COLO829 (cell line): Measurements from ENCODE around the gene NCOA7.
A peak's percentile ranks its signal among the peaks of the same experiment; 100 is the strongest.
"Not testable (repeated sequence)": the region's sequence is repeated elsewhere in the genome, so short reads cannot be mapped to it uniquely, and the experiment has no call there.

Experiments used
- DNase-seq: peaks from one replicate; pipeline ENCODE4 v3.0.0; 2012; ENCODE audit warnings: low spot score

NCOA7 gene

DNA sequence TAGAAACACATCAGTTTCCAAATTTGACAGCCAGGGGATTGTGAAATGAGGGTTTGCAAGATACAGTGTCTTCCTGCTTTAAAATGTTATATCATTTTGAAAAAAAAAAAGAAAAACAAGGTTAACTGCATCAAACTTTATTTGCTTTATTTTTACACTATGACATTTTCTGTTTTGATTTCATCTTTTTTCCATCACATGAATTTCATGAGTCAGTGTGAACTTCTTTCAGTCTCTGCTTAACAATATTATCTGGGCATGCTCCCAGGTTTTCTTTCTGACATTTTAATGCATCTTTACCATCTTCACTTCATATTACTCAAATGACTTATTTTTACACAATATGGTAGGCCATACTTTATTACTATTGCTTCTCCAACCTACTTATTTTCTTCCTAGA lies 1.9 kb downstream of the NCOA7 start:
- DNase-seq = no peak

DNA sequence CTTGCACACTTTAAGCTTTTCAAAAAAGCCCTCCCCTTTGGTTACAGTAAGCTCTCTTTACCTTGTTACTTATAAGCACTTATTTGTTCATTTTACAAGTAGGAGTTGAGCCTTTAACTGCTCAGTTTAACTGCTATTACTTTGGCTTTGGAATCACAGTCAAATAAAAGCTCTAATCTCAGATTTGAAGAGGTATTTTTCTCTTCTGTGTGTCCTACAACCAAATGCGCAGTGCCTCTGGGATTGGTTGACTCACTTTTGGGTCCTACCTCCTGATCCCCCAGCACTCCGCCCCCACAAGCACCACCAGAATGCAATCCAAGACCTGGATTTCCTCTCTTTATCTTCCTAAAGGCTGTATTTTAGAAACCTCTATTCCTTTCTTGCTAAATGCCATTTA lies 2.5 kb downstream of the NCOA7 start:
- DNase-seq = no peak

DNA sequence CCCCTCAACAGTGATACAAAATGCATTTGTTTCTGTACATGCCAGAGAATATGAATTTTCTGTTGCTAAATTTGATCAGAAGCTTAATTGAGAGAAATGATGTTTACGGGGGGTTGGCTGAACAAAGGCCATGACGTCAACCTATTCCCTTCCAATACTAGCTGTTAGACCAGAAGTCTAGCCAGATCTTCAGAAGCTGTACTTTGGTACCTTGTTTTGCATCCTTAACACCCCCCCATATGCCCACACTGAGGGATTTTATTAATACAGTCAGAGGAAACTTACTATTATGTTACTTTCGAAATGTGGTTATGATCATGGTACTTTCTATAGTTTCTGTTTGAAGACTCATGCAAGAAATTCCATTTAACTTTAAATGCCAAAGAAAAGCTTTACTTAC lies 3.1 kb downstream of the NCOA7 start:
- DNase-seq = no peak

DNA sequence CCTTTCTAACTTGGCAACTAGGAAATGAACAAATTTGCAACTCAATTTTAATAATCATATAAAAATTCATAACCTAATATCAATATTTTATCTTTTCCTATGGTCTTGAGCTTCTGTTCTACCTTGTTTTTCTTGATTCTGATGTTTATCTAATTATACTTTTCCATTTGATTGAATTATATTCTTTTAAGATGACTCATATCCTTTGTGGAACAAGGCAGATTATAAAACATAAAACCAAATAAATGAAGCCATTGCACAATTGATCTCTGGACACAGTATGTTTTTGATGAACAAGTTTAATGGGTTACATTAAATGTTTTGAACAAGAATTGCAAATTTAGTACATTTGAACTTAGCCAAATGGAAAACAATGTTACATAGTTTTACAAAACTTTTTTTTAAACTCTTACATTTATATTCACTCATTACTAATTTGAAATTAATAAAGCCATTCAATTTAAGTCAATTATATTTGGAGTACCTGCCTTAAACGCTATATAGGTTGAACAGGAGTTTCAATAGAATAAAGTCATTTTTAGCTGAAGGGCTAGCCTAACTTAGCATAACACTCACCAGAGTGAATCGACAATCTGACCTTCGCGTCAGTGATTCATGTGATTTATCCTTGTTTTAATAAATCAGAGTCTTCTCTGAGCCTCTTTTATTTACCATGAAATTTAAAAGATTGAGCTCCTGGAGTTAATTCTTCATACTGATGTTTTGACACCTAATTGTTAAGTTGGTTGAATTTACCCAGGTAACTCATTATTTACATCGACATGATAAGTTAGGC lies 3.8 kb downstream of the NCOA7 start:
- DNase-seq = no peak

DNA sequence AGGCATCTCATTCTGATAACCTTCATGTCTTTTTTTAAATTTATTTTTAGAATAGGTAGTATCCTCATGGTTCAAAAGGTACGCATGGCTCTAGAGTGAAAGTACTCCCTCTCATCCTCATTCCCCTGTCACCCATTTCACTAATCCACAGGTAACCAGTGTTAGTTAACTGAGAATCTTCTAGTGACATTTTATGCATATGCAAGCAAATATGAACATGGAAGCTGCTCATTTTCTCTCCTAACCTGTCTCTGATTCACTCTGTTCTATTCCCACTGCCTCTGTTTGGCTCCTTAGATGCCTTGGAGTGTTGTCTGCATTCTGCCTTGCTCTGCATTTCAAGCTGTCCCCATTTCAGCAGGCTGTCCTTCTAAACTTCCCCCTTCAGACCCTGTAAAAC lies 4.5 kb downstream of the NCOA7 start:
- DNase-seq = no peak

DNA sequence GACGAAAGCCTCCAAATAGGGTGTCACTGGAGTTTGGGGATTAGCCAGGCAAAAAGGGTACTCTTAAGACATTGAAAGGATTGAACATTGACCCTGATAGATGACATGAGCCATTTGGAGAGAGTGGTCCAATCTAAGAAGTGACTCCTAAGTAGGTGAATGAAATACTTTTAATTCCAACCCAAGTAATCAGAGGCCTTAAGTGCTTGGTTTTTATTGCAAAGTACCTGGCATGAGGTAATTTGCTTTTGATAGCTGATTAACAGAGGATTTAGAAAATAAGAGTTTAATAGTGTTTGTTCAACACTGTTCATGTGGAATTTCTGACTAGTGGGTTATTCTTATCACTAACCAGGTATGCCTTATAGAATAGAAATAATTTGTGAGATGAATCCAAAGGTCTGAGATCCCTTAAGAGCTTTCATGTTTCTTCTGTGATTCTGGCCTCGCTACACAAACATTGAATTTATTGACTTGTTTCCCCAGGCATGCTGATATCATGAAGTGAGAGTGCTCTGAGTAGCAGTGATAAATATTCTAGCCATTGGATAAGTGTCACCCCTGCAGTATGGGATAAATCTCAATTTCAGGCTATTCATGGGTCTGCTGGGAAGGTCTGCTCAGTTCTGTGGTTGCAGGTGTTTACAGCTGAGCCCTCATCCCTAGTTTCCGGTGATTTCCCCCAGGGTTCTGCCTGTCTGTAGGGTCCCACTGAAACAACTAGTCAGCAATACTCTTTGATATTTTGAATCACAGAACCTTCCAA lies 6.5 kb downstream of the NCOA7 start:
- DNase-seq = no peak

DNA sequence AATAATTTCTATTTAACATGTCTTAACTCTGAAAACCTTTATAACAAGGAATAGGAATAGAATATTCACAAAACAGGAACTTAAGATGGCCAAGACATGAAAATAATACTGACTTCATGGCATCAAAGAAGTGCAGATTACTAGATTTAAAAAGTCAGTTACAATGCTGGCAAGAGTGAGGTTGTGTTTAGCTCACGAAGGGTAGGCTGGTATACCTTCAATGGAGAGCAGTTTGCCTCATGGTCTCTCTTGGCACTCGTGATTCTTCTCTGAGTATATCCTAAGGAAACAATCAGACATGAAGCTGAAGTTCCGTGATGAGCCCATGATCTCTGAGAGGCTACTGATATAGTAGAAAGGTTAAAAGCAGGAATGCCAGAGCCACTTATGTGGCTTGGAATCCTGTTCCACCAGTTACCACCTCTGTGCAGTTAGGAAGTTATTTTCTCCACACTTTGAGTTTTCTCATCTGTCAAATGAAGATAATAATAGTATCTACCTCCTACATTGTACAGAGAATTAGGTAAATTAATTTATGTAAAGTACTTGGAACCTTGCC lies 7.2 kb downstream of the NCOA7 start:
- DNase-seq = no peak

DNA sequence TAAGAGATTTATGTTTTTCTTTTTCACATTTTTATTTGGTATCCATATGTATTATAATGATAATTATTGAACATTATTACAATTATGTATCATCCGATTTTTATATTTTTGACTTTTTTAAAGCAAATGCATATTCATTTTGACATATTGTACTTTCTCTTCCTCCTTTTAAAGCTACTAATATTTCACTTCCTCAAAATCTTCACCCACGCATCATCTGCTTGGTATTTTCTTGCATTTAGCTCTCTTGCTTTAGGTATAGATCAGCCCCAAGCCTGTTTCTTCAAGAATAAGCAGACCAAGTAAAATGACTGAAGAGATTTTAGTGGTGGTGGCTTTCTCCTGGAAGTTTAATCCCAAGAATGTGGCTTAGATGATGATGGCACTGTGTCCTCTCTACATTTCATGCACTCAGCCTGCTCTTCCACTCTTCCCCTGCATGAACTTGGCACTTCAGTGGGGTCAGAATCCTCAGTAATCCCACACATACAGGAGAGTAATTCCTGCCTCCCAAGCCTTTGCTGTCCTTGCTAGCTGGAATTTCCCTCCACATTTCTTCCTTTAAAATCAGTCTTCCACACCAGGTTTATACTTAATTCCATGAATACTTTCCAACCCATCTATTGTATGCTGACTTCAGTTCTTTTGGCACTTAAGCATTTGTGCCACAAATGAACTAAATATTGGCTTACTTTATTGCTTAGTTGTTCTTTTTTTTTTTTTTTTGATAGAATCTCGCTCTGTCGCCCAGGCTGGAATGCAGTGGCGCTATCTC lies 8.2 kb downstream of the NCOA7 start:
- DNase-seq = no peak

DNA sequence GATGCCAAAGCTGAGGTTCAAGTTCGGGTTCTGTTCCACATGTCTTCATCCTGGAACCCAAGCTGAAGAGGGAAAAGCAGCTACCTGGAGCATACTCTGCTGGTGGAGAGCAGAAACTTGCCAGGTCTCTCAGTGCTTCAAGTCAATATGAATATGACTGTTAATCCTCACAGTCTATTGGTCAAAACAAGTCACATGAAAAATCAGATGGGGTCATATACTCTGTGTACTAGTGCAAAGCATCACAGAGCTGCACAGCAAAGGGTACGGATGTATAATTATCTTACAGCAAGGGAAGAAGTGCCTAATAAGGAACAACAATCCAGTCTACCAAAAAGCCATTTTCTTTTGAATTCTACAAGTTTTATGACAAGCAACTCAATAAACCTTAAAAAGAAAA lies 11.6 kb downstream of the NCOA7 start:
- no peak for DNase-seq

DNA sequence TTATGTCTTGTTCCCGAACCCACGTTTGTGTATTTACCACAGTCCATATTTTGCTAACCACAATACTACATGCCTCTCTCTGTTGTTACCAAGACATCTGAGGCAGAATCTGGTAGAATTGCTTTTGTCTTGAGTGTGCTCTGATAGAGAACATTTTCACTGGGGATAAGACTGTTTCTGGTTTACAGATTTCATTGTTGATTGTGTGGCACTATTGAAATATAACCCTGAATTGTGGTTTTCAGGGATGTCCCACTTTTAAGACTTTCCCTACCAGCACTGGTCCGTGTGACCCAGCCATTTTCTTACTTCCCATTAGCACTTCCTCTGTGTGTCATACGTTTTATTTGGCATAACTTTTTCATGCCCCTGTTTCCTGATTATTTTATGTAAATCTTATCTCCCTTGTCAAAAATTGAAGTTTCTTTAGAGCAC lies 12.2 kb downstream of the NCOA7 start:
- no peak for DNase-seq

DNA sequence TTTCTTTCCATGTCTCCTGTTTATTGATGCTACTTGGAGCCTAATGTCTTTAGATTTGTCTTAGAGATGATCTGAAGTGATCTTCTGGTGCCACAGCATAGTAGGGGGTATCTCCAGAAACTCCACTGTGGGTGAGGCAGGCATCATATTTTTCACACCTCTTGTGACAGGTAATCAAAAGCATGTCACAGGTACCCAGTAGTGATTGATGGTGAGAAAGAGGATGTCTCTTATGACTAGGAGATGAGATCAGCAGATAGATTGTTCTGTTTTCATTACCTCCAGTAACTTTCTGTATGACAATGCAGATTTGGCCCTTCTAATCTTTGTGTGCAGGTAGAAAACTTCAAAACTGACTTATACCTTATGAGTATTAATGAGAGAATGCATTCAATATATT lies 13.5 kb downstream of the NCOA7 start:
- DNase-seq = no peak

DNA sequence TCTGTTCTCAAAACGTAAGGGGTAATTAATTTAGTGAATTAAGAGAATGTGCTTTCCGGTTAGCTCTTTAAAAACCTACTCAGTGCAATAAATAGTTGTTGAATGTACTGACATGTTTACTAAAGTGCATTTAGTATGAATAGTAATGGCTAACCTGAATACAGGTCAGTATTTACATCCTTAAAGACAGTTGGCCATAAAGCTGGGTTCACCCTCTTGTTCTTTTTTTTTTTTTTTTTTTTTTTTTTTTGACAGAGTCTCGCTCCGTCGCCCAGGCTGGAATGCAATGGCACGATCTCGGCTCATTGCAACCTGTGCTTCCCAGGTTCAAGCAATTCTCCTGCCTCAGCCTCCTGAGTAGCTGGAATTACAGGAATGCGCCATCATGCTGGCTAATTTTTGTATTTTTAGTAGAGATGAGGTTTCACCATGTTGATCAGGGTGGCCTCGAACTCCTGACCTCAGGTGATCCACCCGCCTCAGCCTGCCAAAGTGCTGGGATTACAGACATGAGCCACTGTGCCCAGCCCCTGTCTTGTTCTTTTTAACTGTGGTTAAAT lies 14.2 kb downstream of the NCOA7 start:
- DNase-seq = not testable (repeated sequence)

DNA sequence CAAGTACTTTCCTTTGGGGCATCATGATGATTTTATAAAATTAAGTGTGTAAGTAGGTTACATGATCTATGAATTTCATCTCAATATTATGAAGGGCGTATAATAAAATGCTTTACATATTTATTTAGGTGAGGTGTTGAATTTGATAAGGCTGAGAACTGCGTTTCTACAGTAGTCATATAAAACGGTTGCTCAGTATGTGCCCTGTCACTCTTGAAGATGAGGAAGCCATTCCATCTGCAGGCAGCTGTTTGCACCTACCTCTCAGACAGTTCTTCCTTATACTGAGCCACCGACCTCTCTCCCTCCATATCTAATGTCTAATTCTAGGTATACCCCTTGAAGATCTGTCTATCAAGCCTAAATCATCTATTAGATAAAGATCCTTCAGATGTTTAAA lies 16.1 kb downstream of the NCOA7 start:
- no peak for DNase-seq

DNA sequence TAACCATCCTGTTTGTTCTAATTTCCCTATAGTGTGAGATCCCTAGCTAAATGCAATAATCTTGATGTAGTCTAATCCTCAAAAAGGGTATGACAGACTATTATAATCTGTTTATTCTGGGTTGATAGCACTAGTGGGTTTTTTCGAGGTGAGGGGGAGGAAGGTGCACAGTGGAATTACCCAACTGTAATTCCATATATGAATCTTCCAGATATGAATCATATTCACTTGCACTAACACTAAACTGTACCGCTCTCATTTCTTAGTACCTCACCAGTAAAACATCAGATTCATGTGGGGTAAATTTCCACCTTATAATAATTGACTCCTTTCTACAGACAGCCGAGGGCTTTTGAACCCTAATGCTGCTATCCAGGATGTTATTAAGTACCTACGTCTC lies 16.5 kb downstream of the NCOA7 start:
- DNase-seq = no peak

DNA sequence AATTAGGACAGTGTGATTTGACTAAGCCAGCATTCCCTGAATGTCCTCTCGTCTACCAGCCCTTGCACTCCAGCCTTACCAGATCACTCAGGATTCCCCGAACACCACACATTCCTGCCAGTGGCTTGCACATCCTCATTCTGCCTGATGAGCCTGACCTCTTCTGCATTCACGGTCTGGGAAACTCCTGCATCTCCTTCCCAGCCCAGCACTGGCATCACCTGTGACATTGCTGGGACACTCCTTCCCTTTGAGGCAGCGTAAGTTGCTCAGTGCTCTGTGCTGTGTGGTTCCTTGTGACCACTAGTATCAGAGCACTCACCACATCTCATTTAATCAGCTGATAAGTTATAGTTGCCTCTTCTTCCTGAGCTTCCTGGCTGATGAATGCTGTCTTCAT lies 17.3 kb downstream of the NCOA7 start:
- DNase-seq = no peak

DNA sequence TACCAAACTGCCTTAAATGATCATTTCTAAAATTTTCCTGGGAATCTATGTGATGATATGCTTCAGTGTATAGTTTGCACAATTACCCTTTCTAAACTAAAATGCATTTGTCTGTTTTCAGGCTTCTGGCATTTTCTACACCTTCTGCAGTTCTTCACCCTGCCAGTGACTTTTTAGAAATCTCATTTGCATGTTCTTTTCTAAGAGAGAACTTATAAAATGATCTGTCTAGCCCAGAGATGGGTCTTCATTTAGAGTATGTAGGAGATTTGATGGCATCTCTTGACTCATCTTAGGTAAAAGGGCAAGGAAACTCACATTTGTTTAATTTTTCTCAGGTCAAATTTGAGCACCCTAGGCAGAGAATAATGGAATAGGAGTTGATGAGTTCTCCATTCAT lies 17.8 kb downstream of the NCOA7 start:
- DNase-seq = no peak

DNA sequence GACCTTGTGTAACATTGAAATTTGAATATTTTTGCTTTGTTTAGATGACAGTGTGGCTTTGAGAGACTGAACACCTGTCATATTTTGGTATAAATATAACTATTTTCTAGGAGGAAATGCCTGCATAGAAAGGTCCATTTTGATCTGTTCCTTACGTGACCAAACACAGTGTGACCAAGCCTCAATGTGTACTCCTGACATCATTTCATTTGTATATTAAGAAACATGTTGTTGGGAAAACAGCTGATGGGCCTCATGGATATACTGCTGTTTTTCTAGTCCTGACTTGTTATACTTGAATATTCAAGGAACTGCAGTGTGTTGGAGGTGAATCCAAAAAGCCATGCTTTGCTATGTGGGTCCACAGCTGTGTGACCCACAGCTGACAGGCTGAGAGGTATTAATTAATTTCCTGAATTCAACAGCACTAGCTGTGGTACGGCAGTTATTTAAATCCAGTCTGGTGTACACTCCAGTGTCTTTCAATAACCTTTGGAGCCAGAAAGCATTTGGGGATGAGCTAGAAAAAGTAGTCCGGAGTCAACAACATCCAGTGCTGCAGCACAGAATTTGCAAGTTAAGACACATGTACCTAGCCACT lies 18.9 kb downstream of the NCOA7 start:
- no peak for DNase-seq

DNA sequence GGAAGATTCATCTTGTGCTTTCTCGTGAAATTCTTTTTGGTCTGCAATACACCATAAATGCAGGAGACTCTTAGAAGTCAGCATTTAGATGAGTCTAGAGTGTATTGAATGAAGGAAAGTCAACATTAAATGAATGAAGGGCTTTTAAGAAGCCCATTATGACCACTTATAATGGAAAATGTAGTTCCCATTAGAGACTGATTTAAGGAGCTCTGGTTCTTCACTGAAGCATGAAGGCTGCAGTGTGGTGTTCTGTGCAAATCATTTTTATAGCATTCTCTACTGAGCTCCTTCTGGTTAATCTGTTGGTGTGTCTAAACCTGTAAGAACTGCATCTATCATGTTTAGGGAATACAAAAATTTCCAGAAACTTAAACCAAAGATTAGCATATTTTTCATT lies 19.7 kb downstream of the NCOA7 start:
- no peak for DNase-seq

DNA sequence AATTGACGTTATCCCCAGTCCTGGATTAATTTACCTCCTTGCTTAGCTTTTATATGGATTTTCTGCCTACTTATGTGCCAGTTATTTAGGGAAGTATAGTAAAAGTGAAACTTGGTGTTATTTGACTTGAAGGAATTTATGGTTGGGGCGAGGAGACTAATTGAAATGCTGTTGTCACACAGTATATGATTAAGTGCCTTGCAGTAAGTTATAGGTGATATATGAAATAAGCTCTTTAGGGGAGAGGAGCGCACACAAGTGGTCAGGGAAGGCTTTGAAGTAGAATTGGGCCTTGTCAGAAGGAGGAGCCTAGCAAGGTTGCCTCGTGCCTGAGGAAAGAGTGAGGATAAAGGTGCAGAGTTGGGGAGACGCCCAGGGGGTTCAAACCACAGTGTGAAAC lies 20.5 kb downstream of the NCOA7 start:
- no peak for DNase-seq

DNA sequence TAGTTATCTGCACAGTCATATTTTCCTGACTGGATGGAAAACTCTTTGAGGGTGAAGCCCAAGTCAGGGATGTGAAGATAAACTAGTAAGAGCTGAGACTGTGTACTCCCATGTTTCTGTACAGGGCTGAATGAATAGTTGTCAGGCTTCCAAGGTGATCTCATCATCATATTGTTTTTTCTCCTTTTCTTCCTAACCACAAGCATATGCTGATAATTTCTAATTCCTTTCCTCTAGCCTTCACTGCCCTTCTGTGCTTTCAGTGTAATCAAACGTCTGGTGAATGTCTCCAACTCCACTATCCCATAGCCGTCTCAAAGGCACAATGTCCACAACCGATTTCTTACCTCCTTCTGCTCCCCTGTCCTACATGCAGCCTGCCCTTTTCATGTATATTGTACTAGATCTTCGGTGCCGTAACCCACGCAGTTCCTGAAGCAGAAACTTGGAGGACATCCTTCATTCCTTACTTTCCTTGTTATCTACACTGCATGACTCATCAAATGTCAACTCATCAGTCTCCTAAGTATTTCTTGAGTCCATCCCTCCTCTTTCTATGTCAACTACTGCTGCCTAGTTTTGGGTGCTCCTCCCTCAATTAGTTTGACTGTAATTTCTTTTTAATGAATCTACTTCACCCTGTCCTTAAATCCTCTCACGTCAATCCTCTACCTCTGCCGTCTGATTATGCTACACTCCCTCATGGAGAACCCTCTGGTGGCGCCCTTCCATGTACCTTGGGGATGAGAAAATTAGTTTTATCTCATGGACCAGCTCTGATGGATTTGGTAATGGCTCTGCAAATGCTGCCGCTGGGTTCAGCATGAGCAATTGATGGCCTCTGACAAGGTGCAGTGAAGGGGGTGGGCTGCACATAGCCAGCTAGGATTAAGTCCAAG lies 21.9 kb downstream of the NCOA7 start:
- peak; percentile 77 for DNase-seq

DNA sequence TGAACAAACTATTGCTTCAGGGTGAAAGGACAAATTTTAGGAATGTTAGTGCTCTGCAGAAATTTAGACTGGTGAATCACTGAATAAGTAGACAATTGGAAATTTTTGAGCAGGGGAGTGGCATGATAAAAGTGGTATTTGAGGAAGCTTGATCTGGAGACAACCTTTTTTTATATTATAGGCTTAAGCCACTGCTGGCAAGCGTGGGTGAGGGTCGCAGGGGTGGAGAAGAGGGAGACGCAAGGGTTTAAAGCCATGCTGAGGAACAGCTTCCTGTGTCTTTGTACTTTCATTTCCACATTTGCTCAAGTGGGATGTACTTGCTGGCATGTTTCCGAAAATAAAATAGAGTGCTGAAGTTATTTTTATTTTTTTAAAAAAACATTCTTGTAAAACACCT lies 23.7 kb downstream of the NCOA7 start:
- DNase-seq = no peak
